HCT116 (cell line): ENCODE results near the gene C19orf44. TPM values are rescaled to one million over a fixed set of nuclear protein-coding genes. Genes with fewer than 3 reads are reported as not detected.

Experiments used
- ATAC-seq: fragments of 200-7000 bp; cut with Tn5 transposase; 2 replicates; pipeline ENCODE4 v1.9.1; 2020; ENCODE audit warnings: mild to moderate bottlenecking, moderate library complexity
- BruUV-seq: library from RNA; stranded (reverse); fragments of 400-500 nt; replicated peaks from 2 replicates; lab custom pipeline; 2021; lab: Mats Ljungman, UMichigan
- CTCF ChIA-PET: fragments of 300-600 bp; sonication (Branson Sonifier 250); formaldehyde crosslinking; loops from one replicate; lab custom pipeline; 2021; ENCODE audit warnings: antibody characterized with exemption; lab: Charles Lee
- POLR2A ChIA-PET: fragments of 300-600, 350-600 bp; sonication (Branson Sonifier 250); formaldehyde crosslinking; loops from one replicate; lab custom pipeline; 2021; ENCODE audit warnings: antibody characterized with exemption; lab: Charles Lee
- RAD21 ChIA-PET, 2 experiments: fragments of 300-600 bp; sonication (Branson Sonifier 250); formaldehyde crosslinking; loops; one replicate each; lab custom pipeline; 2023; ENCODE audit warnings: low total read pairs in 2 of 2; ENCODE audit not compliant: uncharacterized antibody in 2 of 2, unreplicated experiment in 2 of 2, low non-redundant PET in 1 of 2; lab: Charles Lee
- DNase-seq: peaks from one replicate; pipeline ENCODE4 v3.0.0-alpha.2; 2010; ENCODE audit warnings: low read depth, low spot score
- H2AFZ ChIP-seq: fragments of 200-600 bp; shearing (Covaris generic), sonication (generic); 2 replicates; pipeline ENCODE4 v1.6.1; 2017; ENCODE audit warnings: low read depth, mixed run types, mixed read lengths, antibody characterized with exemption, low read length; ENCODE audit not compliant: poor library complexity, severe bottlenecking
- H3K27ac ChIP-seq: 2 replicates; pipeline ENCODE4 v1.5.1; 2012; ENCODE audit warnings: low read depth, low read length
- H3K27me3 ChIP-seq: fragments of 200-600 bp; sonication (generic); 2 replicates; pipeline ENCODE4 v1.6.1; 2016; ENCODE audit warnings: mixed run types, low read length, mixed read lengths; ENCODE audit not compliant: insufficient read depth
- H3K36me3 ChIP-seq, 2 experiments: fragments of 200-500 bp in 1 of 2; fragments of 200-600 bp in 1 of 2; sonication (Bioruptor generic) in 1 of 2; sonication (generic) in 1 of 2; 2 replicates each; pipeline versions ENCODE4 v1.5.1 to v1.6.1; 2014 to 2016; ENCODE audit warnings: low read length in 2 of 2, inconsistent platforms in 1 of 2, mixed read lengths in 1 of 2, mixed run types in 1 of 2; ENCODE audit not compliant: insufficient read depth in 2 of 2, control insufficient read depth in 1 of 2
- H3K4me1 ChIP-seq, 2 experiments: fragments of 200-600 bp in 1 of 2; sonication (generic) in 1 of 2; 2 replicates each; pipeline versions ENCODE4 v1.5.1 to v1.6.1; 2012 to 2017; ENCODE audit warnings: low read length in 2 of 2, inconsistent platforms in 1 of 2, mild to moderate bottlenecking in 1 of 2, mixed read lengths in 1 of 2, mixed run types in 1 of 2, moderate library complexity in 1 of 2; ENCODE audit not compliant: insufficient read depth in 2 of 2, control insufficient read depth in 1 of 2
- H3K4me2 ChIP-seq: fragments of 200-600 bp; sonication (generic); 2 replicates; pipeline ENCODE4 v1.6.1; 2017; ENCODE audit warnings: mixed run types, low read length, mixed read lengths
- H3K4me3 ChIP-seq, 2 experiments: fragments of 200-600 bp in 1 of 2; sonication (generic) in 1 of 2; replicated peaks in 1 of 2; 2 replicates each; pipeline ENCODE4 v1.5.1; 2011 to 2016; ENCODE audit warnings: low read length in 2 of 2, control low read depth in 1 of 2, low read depth in 1 of 2, mild to moderate bottlenecking in 1 of 2, mixed read lengths in 1 of 2, mixed run types in 1 of 2
- H3K79me2 ChIP-seq: fragments of 200-600 bp; sonication (generic); 2 replicates; pipeline ENCODE4 v1.6.1; 2017; ENCODE audit warnings: mild to moderate bottlenecking, mixed run types, low read length, moderate library complexity, mixed read lengths; ENCODE audit not compliant: insufficient read depth
- H3K9ac ChIP-seq: fragments of 200-600 bp; sonication (generic); 2 replicates; pipeline ENCODE4 v1.6.1; 2016; ENCODE audit warnings: low read length, mixed read lengths
- H3K9me2 ChIP-seq: fragments of 200-600 bp; sonication (generic), shearing (Covaris generic); 2 replicates; pipeline ENCODE4 v1.6.1; 2017; ENCODE audit warnings: mixed run types, mild to moderate bottlenecking, moderate library complexity; ENCODE audit not compliant: insufficient read depth
- H3K9me3 ChIP-seq, 2 experiments: fragments of 200-500 bp in 1 of 2; fragments of 200-600 bp in 1 of 2; sonication (Bioruptor generic) in 1 of 2; sonication (generic) in 1 of 2; 2 replicates each; pipeline ENCODE4 v1.6.1; 2014 to 2017; ENCODE audit warnings: low read length in 2 of 2, mixed read lengths in 2 of 2, inconsistent platforms in 1 of 2, low read depth in 1 of 2, mild to moderate bottlenecking in 1 of 2, mixed run types in 1 of 2, moderate library complexity in 1 of 2; ENCODE audit not compliant: control insufficient read depth in 1 of 2, insufficient read depth in 1 of 2
- H4K20me1 ChIP-seq: fragments of 200-600 bp; sonication (generic), shearing (Covaris generic); 2 replicates; pipeline ENCODE4 v1.6.1; 2017; ENCODE audit warnings: mixed run types, mild to moderate bottlenecking, moderate library complexity; ENCODE audit not compliant: insufficient read depth
- CBX3 ChIP-seq: IDR thresholded peaks from 2 replicates; pipeline ENCODE4 v1.6.1; 2012; ENCODE audit warnings: low read depth
- EGR1 ChIP-seq: IDR thresholded peaks from 2 replicates; pipeline ENCODE4 v1.6.1; 2012; ENCODE audit warnings: low read depth
- FOSL1 ChIP-seq: IDR thresholded peaks from 2 replicates; pipeline ENCODE4 v1.6.1; 2012; ENCODE audit warnings: low read depth
- JUND ChIP-seq: IDR thresholded peaks from 2 replicates; pipeline ENCODE4 v1.6.1; 2012
- POLR2A ChIP-seq: IDR thresholded peaks from 2 replicates; pipeline ENCODE4 v1.7.0; 2011; ENCODE audit warnings: borderline replicate concordance; ENCODE audit not compliant: insufficient read depth, insufficient read length; ENCODE audit errors: extremely low read depth
- RAD21 ChIP-seq: IDR thresholded peaks from 2 replicates; pipeline ENCODE4 v1.6.1; 2012; ENCODE audit warnings: low read depth, mild to moderate bottlenecking
- SRF ChIP-seq: IDR thresholded peaks from 2 replicates; pipeline ENCODE4 v1.6.1; 2012; ENCODE audit warnings: low read depth
- ZFX ChIP-seq: fragments of 450-650 bp; IDR thresholded peaks from 2 replicates; pipeline ENCODE4 v1.6.1; 2017
- intact Hi-C: fragments of 100-400 bp; cut with micrococcal nuclease; formaldehyde crosslinking; loops from 2 replicates; pipeline ENCODE4 v1.10.0; 2022
- total RNA-seq: library from RNA; stranded (reverse); gene quantifications from one replicate; pipeline ENCODE4 v1.2.1, GENCODE V29; 2021; ENCODE audit not compliant: unreplicated experiment
- TF ChIP-seq, protein P1 (sequence below): IDR thresholded peaks from 2 replicates; pipeline ENCODE4 v1.6.1; 2011; ENCODE audit warnings: mild to moderate bottlenecking, low read length, moderate library complexity; ENCODE audit not compliant: insufficient replicate concordance; ENCODE audit errors: extremely low read depth
- TF ChIP-seq, protein P2 (sequence below), 3 experiments: fragments of 200-600 bp in 1 of 3; sonication (generic) in 1 of 3; IDR thresholded peaks in 2 of 3; conservative IDR thresholded peaks in 1 of 3; 2 replicates each; pipeline ENCODE4 v1.5.1; 2012 to 2017; ENCODE audit warnings: low read depth in 2 of 3, low read length in 2 of 3, antibody characterized with exemption in 1 of 3, borderline replicate concordance in 1 of 3, control low read depth in 1 of 3, mild to moderate bottlenecking in 1 of 3, mixed read lengths in 1 of 3, mixed run types in 1 of 3, moderate library complexity in 1 of 3; ENCODE audit not compliant: insufficient read depth in 1 of 3

Gene C19orf44
- total RNA-seq, 1 experiment from 2014 or later: 6.8 TPM

DNA sequence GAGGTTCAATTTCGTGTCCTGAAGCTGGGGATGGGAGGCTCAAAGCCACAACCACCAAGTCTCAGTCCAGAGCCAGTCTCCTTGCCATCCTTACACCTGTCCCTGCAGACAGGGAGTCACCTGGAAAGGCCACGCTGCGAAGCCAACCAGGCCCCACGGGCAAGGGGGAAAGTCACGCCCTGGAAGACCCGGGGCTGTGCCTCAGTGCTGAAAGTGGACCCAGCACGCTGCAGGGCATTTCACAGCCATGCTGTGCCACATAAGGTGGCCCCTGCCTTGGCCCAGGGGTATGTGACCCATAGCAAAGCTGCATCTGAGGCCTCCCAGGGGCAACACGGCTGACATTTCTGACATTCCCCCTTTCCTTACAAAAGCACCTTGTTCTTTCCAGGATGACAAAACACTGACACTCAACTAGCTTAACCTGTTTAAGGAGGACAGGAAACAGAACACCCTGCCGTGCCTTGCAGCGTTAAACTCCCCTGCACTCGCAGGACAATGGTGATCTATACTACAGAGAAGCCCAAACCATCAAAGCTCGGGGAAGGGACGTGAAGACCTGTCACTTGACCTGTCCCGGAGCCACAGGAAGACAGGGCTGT lies 31.2 kb downstream of the C19orf44 start:
- BruUV-seq: TSS peak; percentile 31
- RAD21 ChIA-PET: no interaction called here
- ATAC-seq: no peak
- H3K9ac ChIP-seq: no peak overlapping the region
- POLR2A ChIA-PET: no interaction called here
- peaks cover 32% of the 10 kb centered on the region for H3K79me2 ChIP-seq
- H3K9me3 ChIP-seq: no peaks in the 10 kb centered on the region
- no peak overlapping the region for H3K4me2 ChIP-seq
- no peaks in the 10 kb centered on the region for H3K4me1 ChIP-seq
- H3K27ac ChIP-seq: no peak overlapping the region
- CTCF ChIA-PET: no interaction called here
- TF ChIP-seq, protein P1, sequence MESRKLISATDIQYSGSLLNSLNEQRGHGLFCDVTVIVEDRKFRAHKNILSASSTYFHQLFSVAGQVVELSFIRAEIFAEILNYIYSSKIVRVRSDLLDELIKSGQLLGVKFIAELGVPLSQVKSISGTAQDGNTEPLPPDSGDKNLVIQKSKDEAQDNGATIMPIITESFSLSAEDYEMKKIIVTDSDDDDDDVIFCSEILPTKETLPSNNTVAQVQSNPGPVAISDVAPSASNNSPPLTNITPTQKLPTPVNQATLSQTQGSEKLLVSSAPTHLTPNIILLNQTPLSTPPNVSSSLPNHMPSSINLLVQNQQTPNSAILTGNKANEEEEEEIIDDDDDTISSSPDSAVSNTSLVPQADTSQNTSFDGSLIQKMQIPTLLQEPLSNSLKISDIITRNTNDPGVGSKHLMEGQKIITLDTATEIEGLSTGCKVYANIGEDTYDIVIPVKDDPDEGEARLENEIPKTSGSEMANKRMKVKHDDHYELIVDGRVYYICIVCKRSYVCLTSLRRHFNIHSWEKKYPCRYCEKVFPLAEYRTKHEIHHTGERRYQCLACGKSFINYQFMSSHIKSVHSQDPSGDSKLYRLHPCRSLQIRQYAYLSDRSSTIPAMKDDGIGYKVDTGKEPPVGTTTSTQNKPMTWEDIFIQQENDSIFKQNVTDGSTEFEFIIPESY: no peak
- TF ChIP-seq, all 23 proteins: peak for 0
- Histone ChIP-seq H3K27me3 (no peaks in the 10 kb centered on the region), H4K20me1 (no peaks in the 10 kb centered on the region), H3K36me3 (peaks cover 57 to 85% of the 10 kb centered on the region in 2 experiments; a peak in 3 of 4 replicates), H2AFZ (no peak overlapping the region), H3K4me3 (no peak overlapping the region), H3K9me2 (no peaks in the 10 kb centered on the region)
- no peak for DNase-seq
- intact Hi-C loops: no loop called here

DNA sequence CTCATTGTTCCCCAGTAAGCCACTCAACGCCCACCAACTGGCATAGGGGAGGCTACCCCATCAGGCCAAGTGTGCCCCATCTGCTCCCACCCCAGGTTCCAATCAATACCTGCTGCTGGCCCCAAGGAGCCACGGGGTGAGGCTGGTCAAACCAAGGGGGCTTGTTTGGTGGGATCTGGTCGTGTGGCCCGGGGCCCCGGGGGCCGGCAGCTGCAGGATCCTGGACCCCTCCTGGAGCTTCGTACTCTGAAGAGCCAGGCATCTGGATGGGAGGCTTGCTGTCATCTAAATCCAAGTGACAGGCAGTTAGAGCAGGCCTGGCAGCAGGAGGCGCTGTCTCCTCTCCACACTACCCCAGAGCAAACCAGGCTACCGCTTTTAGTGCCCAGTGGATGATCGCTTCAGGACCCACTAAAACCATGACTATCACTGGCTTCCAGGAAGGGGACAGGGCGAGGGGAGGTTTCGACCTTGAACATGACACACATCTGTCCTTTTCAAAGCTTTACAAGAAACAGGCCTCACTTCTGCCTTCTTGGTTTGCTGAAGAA lies 31.9 kb downstream of the C19orf44 start:
- TF ChIP-seq RAD21 (peak; percentile 36; the same call in 1 of the 2 replicates), CBX3 (no peak), FOSL1 (no peak), POLR2A (no peak), EGR1 (no peak), ZFX (no peak), JUND (no peak), SRF (no peak)
- TF ChIP-seq, protein P2, sequence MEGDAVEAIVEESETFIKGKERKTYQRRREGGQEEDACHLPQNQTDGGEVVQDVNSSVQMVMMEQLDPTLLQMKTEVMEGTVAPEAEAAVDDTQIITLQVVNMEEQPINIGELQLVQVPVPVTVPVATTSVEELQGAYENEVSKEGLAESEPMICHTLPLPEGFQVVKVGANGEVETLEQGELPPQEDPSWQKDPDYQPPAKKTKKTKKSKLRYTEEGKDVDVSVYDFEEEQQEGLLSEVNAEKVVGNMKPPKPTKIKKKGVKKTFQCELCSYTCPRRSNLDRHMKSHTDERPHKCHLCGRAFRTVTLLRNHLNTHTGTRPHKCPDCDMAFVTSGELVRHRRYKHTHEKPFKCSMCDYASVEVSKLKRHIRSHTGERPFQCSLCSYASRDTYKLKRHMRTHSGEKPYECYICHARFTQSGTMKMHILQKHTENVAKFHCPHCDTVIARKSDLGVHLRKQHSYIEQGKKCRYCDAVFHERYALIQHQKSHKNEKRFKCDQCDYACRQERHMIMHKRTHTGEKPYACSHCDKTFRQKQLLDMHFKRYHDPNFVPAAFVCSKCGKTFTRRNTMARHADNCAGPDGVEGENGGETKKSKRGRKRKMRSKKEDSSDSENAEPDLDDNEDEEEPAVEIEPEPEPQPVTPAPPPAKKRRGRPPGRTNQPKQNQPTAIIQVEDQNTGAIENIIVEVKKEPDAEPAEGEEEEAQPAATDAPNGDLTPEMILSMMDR (IDR thresholded peaks at IDR 0.05 in 2 of 3, conservative IDR thresholded peaks at IDR 0.05 in 1 of 3; ENCODE audit: borderline replicate concordance in 1 of 3, insufficient read depth in 1 of 3, low read depth in 2 of 3, low read length in 2 of 3): peak in 2 of 3 experiments; percentile 60 to 63; a peak in 4 of 6 replicates
- no TSS peak for BruUV-seq
- Histone ChIP-seq H4K20me1 (no peaks in the 10 kb centered on the region), H3K9me3 (no peaks in the 10 kb centered on the region), H3K4me2 (no peak overlapping the region), H3K9me2 (no peaks in the 10 kb centered on the region), H3K9ac (no peak overlapping the region), H3K4me3 (no peak overlapping the region), H3K4me1 (no peaks in the 10 kb centered on the region), H3K27ac (no peak overlapping the region), H3K79me2 (peaks cover 37% of the 10 kb centered on the region), H3K27me3 (no peaks in the 10 kb centered on the region), H3K36me3 (peaks cover 57 to 85% of the 10 kb centered on the region in 2 experiments; a peak in 3 of 4 replicates), H2AFZ (no peak overlapping the region)
- intact Hi-C loops: no loop called here
- DNase-seq: no peak
- ATAC-seq: peak; percentile 73
- ChIA-PET CTCF (no interaction called here), POLR2A (no interaction called here), RAD21 (no interaction called here)
